Chondrocyte (in vitro differentiated cells): Measurements from ENCODE around the gene IQCC. TPM values are rescaled to one million over a fixed set of nuclear protein-coding genes. Genes with fewer than 3 reads are reported as not detected.

ENCODE experiments used
- DNase-seq: peaks from one replicate; pipeline ENCODE4 v3.0.0; 2021; ENCODE audit warnings: mixed read lengths, low spot score
- H3K27ac Mint-ChIP-seq: one replicate; pipeline ENCODE4 v1.8.0; 2021; ENCODE audit warnings: mild to moderate bottlenecking, moderate library complexity, mixed read lengths; ENCODE audit not compliant: unreplicated experiment
- H3K27me3 Mint-ChIP-seq: 2 replicates; pipeline ENCODE4 v1.8.0; 2021; ENCODE audit warnings: low read depth, mixed read lengths
- H3K36me3 Mint-ChIP-seq: 2 replicates; pipeline ENCODE4 v1.8.0; 2021; ENCODE audit warnings: low read depth, mixed read lengths
- H3K4me1 Mint-ChIP-seq: 2 replicates; pipeline ENCODE4 v1.8.0; 2021; ENCODE audit warnings: low read depth, mild to moderate bottlenecking, mixed read lengths
- H3K4me3 Mint-ChIP-seq: one replicate; pipeline ENCODE4 v1.8.0; 2021; ENCODE audit warnings: mild to moderate bottlenecking, moderate library complexity, mixed read lengths; ENCODE audit not compliant: unreplicated experiment
- H3K9me3 Mint-ChIP-seq: 2 replicates; pipeline ENCODE4 v1.8.0; 2021; ENCODE audit warnings: low read depth, mixed read lengths
- total RNA-seq: library from RNA; stranded (reverse); gene quantifications from 3 replicates; pipeline ENCODE4 v1.2.1, GENCODE V29; 2021
- TF ChIP-seq, protein P1 (sequence below): fragments of 200-600 bp; sonication (generic); IDR thresholded peaks from 2 replicates; pipeline ENCODE4 v1.5.0; 2021; ENCODE audit warnings: antibody characterized with exemption, mild to moderate bottlenecking, moderate library complexity

IQCC gene
- total RNA-seq, 1 donor from 2014 or later = 1.5 TPM

DNA sequence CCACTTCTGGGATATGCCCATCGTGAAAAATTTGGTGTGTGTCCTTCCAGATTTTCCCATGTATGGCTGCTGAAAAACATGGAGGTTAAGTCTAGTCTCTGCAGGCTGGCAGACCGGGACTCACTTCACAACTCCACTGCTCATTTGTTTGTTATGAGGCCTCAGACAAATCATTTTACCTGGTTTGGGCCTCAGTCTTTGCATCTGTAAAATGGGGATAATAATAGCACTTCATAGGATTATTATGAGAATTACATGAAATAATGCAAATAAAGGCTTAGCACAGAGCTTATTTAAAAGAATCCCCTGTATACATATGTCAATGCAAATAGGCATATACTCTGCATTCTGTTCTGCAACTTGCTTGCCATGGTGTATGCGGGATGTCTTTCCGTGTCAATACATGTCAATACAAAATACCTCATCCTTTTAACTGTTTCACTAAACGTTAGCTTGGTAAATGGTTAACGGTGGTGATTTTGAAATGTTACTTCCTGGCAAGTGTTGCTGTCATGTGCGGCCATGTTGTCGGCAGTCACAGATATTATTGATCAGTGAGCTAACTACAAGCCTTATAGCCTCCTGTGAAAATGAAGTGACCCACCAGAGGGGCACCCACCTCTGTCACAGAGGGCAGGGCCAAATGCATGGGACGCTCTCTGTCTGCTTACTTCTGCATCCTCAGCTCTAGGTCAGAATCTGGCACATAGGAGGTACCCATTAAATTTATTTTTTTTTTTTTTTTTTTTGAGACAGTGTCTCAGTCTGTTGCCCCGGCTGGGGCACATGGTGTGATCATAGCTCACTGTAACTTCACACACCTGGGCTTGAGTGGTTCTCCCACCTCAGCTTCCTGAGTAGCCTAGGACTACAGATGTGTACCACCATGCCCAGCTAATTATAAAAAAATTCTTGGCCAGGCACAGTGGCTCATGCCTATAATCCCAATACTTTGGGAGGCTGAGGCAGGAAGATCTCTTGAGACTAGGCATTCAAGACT is 49.9 kb downstream of the IQCC start:
- TF ChIP-seq, protein P1, sequence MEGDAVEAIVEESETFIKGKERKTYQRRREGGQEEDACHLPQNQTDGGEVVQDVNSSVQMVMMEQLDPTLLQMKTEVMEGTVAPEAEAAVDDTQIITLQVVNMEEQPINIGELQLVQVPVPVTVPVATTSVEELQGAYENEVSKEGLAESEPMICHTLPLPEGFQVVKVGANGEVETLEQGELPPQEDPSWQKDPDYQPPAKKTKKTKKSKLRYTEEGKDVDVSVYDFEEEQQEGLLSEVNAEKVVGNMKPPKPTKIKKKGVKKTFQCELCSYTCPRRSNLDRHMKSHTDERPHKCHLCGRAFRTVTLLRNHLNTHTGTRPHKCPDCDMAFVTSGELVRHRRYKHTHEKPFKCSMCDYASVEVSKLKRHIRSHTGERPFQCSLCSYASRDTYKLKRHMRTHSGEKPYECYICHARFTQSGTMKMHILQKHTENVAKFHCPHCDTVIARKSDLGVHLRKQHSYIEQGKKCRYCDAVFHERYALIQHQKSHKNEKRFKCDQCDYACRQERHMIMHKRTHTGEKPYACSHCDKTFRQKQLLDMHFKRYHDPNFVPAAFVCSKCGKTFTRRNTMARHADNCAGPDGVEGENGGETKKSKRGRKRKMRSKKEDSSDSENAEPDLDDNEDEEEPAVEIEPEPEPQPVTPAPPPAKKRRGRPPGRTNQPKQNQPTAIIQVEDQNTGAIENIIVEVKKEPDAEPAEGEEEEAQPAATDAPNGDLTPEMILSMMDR = no peak
- peaks cover 1% of the 10 kb centered on the region for H3K36me3 Mint-ChIP-seq
- no peaks in the 10 kb centered on the region for H3K27me3 Mint-ChIP-seq
- no peak for DNase-seq
- H3K4me1 Mint-ChIP-seq = no peaks in the 10 kb centered on the region
- no peak overlapping the region for H3K27ac Mint-ChIP-seq
- H3K4me3 Mint-ChIP-seq = no peak overlapping the region
- no peaks in the 10 kb centered on the region for H3K9me3 Mint-ChIP-seq

GRCh38 chr1:32256473-32257226 is 51.2 kb downstream of the IQCC start:
- no peaks in the 10 kb centered on the region for H3K9me3 Mint-ChIP-seq
- no peak for DNase-seq
- no peaks in the 10 kb centered on the region for H3K4me1 Mint-ChIP-seq
- peaks cover 1% of the 10 kb centered on the region for H3K36me3 Mint-ChIP-seq
- no peak overlapping the region for H3K27ac Mint-ChIP-seq
- no peaks in the 10 kb centered on the region for H3K27me3 Mint-ChIP-seq
- TF ChIP-seq, protein P1 = no peak
- H3K4me3 Mint-ChIP-seq = no peak overlapping the region

GRCh38 chr1:32257227-32257508 is 51.7 kb downstream of the IQCC start:
- DNase-seq = no peak
- TF ChIP-seq, protein P1 = no peak
- Mint-ChIP-seq H3K4me1 (no peaks in the 10 kb centered on the region), H3K36me3 (no peaks in the 10 kb centered on the region), H3K9me3 (no peaks in the 10 kb centered on the region), H3K27me3 (no peaks in the 10 kb centered on the region), H3K27ac (no peak overlapping the region), H3K4me3 (no peak overlapping the region)

Other genes with a start within 250 kb of the IQCC start
- gene KHDRBS1, start 191.8 kb upstream of the IQCC start, total RNA-seq = 90.5 to 136 TPM (median 95.1 TPM) in 3 replicates
- gene TMEM39B, start 132.7 kb upstream of the IQCC start, total RNA-seq = 13.9 to 15.8 TPM (median 14.1 TPM) in 3 replicates
- 66.3 to 89.3 TPM (median 80.9 TPM) in 3 replicates for gene KPNA6, start 97.6 kb upstream of the IQCC start, total RNA-seq
- 78.3 to 86.7 TPM (median 84.3 TPM) in 3 replicates for gene TXLNA, start 26.0 kb upstream of the IQCC start, total RNA-seq
- gene CCDC28B, start 5.1 kb upstream of the IQCC start, total RNA-seq = 29.7 to 32.9 TPM (median 30.7 TPM) in 3 replicates
- not detected in 3 replicates for gene DCDC2B, start 3.4 kb downstream of the IQCC start, total RNA-seq
- gene TMEM234, start 16.7 kb downstream of the IQCC start, total RNA-seq = 20.8 to 23.9 TPM (median 22.8 TPM) in 3 replicates
- 120 to 142 TPM (median 131 TPM) in 3 replicates for gene EIF3I, start 16.7 kb downstream of the IQCC start, total RNA-seq
- 1.4 to 3.1 TPM (median 2.9 TPM) in 3 replicates for gene FAM167B, start 41.6 kb downstream of the IQCC start, total RNA-seq
- not detected in 3 replicates for gene LCK, start 45.6 kb downstream of the IQCC start, total RNA-seq
- 50.2 to 54.9 TPM (median 52.9 TPM) in 3 replicates for gene HDAC1, start 86.4 kb downstream of the IQCC start, total RNA-seq
- 58.8 to 104 TPM (median 103 TPM) in 3 replicates for gene MARCKSL1, start 130.6 kb downstream of the IQCC start, total RNA-seq
- gene FAM229A, start 156.8 kb downstream of the IQCC start, total RNA-seq = 3.6 to 4.5 TPM (median 4.4 TPM) in 3 replicates
- 0.90 to 2.0 TPM (median 1.7 TPM) in 3 replicates for gene TSSK3, start 156.9 kb downstream of the IQCC start, total RNA-seq
- 56.6 to 67.0 TPM (median 57.6 TPM) in 3 replicates for gene BSDC1, start 188.8 kb downstream of the IQCC start, total RNA-seq